HL-60/S4 treated with phorbol 12-myristate 13-acetate at 8.2 ng/mL for 4 days and 3 days (cell line): ENCODE results near the gene BLOC1S4.

Experiments
- in situ Hi-C: fragments of 300-500 bp; cut with MboI; formaldehyde crosslinking; loops from 2 replicates; pipeline ENCODE4 v1.15.0; 2022; ENCODE audit warnings: low sequenced_read_pairs

Gene BLOC1S4

GRCh38 chr4:6716958-6717655 lies 1.1 kb downstream of the BLOC1S4 start:
- in situ Hi-C loops = no loop called here

GRCh38 chr4:6718932-6719610 lies 3.1 kb downstream of the BLOC1S4 start:
- in situ Hi-C loops = no loop called here

GRCh38 chr4:6719611-6720179 lies 3.7 kb downstream of the BLOC1S4 start:
- in situ Hi-C loops = loop anchor here (10.0 kb wide), 1 partner anchor 145 kb away; no protein-coding TSS in a partner anchor

DNA sequence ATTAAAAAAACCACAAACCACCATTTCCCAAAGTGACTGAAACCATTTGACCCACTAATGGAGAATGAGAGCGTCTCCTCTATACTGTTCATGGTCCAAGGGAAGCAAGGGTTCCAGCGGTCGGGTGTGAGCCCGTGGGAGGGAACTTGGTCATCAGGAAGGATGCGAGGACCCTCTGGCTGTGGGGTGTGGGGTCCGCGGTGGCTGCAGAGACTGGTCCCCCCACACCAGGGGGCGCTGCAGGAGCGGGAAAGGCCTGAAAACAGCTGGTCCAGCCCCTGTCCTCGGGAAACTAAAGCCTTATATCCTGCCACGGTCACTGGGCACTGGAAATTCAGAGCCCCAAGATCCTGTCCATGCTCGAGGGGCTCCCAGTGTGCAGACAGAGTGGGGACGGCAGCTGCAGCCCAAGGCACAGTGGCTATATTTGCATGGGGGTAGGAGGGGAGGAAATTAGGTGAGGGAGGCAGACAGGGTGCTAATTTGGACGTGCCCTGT lies 4.3 kb downstream of the BLOC1S4 start:
- in situ Hi-C loops = loop anchor here (10.0 kb wide), 1 partner anchor 145 kb away; no protein-coding TSS in a partner anchor

GRCh38 chr4:6721121-6721520 lies 5.1 kb downstream of the BLOC1S4 start:
- in situ Hi-C loops = loop anchor here (10.0 kb wide), 1 partner anchor 144 kb away; no protein-coding TSS in a partner anchor

DNA sequence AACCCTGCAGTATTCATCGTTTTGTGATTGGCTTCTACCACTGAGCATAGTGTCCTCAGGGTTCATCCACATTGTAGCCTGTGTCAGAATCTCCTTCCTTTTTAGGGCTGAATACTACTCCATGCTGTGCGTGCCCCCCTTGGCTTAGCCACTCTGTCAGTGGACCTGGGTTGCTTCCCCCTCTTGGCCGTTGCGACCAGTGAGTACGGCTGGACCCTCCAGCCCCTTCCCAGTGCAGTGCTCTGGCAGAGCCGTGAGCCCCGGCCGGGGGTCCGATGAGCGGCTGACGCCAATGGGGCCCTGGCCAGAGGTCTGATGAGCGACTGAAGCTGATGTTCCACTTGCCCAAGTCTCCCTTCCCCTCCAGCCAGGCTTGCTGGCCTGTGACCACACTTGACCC lies 6.9 kb downstream of the BLOC1S4 start:
- in situ Hi-C loops = loop anchor here (10.0 kb wide), 1 partner anchor 142 kb away; no protein-coding TSS in a partner anchor

GRCh38 chr4:6723851-6724250 lies 7.9 kb downstream of the BLOC1S4 start:
- in situ Hi-C loops = loop anchor here (10.0 kb wide), 1 partner anchor 141 kb away; no protein-coding TSS in a partner anchor

DNA sequence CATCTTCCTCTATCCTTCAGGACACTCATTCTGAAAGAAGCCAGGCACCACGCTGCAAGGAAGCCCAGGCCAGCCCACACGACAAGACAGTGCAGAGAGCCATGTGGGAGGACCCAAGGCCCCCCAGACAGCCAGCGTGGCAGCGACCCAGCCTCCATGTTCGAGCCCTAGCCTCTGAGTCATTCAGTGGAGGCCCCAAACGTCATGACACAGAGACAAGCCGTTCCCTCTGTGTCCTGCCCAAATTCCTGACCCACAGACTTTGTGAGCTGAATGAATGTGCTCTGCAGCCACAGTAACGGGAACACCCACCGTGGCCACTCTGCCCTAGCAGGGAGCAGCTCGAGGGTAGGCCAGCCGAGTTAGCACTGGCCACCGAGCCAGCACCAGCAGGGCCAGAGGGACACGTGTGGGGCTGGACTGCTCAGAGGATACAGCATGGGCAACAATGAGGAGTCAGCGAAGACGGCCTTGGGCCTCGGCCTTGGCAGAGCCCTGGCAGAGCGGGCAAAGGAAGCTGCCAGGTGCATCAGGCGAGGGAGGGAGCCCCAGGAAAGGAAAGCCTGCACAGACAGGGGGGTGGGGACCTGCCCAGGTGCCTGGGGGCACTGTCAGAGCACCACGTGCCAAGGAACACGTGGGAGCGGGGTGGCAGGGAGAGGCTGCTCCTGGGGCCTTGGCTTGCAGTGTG lies 8.6 kb downstream of the BLOC1S4 start:
- in situ Hi-C loops = loop anchor here (10.0 kb wide), 1 partner anchor 140 kb away; no protein-coding TSS in a partner anchor

- in situ Hi-C loops = loop anchor here (10.0 kb wide), 1 partner anchor 139 kb away; no protein-coding TSS in a partner anchor
These were observed 9.5 kb downstream of the BLOC1S4 start for GRCh38 chr4:6725427-6725961.

- in situ Hi-C loops = loop anchor here (10.0 kb wide), 1 partner anchor 137 kb away; no protein-coding TSS in a partner anchor
These were observed 11.3 kb downstream of the BLOC1S4 start for GRCh38 chr4:6727081-6727942.

GRCh38 chr4:6727943-6728250 lies 11.9 kb downstream of the BLOC1S4 start:
- in situ Hi-C loops = loop anchor here (10.0 kb wide), 1 partner anchor 137 kb away; no protein-coding TSS in a partner anchor

- in situ Hi-C loops = loop anchor here (10.0 kb wide), 1 partner anchor 136 kb away; no protein-coding TSS in a partner anchor
These were observed 12.5 kb downstream of the BLOC1S4 start for GRCh38 chr4:6728320-6729029.

DNA sequence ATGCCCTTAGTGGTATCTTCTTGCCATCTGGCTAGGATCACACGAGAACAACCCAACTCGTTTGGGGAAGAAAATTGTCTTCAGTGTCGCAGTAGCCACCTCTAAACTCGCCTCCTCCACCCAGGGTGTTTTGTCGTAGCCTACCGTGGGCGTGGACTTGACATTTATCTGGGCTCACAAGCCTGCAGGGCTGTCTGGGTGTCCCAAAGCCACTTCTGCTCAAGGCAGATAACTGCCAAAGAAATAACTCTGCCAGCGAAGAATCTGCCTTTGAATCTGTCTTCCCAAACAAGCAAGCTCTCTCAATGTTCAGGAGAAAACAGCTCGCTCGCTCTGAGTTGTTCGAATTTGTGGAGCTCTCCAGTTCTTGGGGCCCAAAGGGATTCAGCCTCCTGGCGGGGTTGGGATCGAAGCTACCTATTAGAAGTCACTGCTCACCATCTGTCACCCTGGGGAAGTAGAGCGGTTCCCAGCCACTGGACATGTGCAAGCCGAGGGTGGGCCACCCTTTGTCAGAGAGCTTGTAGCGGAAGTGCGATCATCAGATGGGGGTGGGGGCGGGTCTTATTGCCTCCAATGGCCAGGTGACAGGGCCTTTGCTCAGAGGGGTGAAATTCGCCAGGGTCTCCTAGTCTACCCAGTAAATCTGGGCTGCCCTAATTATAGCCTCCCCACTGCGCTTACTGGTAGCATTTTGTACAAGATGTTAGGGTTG lies 14.8 kb downstream of the BLOC1S4 start:
- in situ Hi-C loops = no loop called here

GRCh38 chr4:6731318-6731675 lies 15.3 kb downstream of the BLOC1S4 start:
- in situ Hi-C loops = no loop called here

DNA sequence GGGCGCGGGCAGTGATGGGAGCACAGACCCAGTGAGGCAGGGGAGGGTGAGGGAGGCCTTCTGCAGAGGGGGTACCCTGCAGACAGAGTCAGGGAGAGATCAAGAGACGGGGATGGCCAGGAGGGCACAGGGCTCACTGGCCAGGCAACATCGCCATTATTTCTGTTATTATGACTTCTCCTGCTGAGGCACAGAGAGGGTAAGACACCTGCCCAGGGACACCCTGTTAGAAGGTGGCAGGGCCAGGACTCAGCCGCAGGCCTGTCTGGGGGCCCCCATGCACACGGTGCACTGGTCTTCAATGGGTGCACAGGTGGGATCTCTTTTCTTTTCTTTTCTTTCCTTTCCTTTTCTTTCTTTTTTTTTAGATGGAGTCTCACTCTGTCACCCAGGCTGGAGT lies 15.8 kb downstream of the BLOC1S4 start:
- in situ Hi-C loops = no loop called here

DNA sequence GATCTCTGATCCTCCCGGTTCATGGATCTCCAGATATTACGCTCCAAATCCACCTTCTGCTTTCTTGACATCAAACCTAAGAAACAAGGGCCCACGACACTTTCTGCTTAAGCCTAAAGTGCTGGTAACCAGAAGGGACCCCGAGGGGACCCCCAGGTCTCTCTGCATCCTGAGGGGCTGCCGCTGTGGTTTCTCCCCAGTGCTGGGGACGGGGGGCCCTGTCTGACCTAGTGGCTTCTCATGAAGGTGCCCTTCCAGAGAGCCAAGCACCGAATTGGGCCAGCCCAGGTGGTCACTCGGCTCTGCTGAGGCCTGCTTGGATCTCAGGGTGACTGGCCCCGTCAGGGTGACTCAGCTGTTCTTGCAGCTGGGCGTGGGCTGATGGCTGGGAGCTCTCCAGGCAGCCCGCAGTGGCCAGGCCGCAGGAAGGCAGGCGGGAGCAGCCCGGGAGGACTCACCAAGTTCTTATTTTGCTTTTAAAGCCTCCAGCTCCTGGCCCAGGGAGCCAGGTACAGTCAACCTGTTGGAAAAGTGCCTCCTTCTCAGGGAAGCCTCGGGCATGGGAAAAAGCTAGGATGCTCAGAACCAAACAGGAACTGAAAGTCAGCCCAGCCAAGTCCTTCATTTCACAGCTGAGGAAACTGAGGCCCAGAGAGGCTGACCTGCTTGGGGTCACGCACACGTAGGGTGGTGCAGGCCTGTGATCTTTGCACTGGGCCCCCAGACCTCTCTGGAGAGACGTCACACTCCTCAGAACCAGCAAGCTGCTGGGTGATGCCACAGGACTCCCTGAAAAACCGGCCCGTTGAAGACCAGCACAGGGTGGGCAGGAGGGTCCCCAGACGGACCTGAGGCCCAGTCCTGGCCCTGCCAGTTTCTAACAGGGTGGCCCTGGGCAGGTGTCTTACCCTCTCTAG lies 16.7 kb downstream of the BLOC1S4 start:
- in situ Hi-C loops = no loop called here

DNA sequence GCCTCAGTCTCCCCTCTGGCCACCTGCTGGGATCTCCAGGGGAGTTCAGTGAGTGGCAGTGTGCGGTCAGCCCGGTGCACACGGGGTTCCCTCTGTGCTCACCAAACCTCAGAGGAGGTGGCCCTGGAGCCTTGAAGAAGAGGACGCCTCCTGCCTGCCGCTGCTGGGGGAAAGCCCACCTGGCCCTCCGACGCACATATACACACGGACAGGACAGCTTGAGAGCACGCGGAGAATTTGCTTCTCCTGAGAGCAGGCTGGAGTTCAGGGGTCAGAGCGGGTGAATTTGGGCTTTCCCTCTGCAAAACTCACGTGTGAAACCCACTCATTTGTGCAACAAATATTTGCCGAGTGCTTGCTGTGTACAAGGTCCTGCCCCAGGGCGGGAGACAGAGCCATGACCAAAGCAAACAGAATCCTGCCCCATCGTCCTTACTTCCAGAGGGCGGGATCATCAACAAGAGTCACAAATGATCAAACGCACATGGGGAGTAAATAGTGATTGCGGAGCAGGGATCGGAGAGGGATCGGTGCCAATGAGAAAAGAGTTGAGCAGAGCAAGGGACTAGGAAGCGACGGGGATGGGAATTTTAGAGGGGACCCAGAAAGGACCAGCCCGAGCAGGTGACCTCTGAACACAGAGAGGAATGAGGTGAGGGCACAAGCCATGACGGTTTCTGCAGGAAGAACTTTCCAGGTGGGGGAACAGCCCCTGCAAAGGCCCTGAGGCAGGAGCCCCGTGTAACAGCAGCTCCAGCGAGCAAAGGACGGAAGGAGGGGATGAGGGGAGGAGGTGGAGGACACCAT lies 17.6 kb downstream of the BLOC1S4 start:
- in situ Hi-C loops = no loop called here
